NCI-H146 treated with DMSO at 0.1 percent for 48 hours (cell line): ENCODE data around the gene TMED10.
"Not testable (repeated sequence)": the region's sequence is repeated elsewhere in the genome, so short reads cannot be mapped to it uniquely, and the experiment has no call there.

Source experiments
- DNase-seq: peaks from one replicate; lab custom pipeline; 2025; ENCODE audit not compliant: unreplicated experiment; lab: John Stamatoyannopoulos, UW

TMED10 gene

DNA sequence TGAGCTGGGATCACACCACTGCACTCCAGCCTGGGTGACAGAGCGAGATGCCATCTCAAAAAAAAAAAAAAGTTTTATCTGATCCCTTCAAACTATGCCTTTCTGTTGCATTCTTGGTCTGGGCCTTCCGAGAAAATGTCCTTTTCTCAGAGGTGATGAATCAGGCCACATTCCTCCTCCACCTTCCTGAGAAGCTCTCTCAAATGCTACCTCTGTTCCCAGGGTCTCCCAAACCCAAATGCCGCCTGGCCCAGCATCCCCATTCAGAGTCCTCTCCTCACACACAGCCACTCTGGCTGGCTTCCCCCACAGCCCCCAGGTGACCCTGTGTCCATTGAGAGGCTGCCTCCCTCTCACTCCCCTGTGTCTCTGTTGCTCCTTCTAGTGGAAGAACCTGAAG lies 19.7 kb upstream of the TMED10 start:
- DNase-seq: no peak

DNA sequence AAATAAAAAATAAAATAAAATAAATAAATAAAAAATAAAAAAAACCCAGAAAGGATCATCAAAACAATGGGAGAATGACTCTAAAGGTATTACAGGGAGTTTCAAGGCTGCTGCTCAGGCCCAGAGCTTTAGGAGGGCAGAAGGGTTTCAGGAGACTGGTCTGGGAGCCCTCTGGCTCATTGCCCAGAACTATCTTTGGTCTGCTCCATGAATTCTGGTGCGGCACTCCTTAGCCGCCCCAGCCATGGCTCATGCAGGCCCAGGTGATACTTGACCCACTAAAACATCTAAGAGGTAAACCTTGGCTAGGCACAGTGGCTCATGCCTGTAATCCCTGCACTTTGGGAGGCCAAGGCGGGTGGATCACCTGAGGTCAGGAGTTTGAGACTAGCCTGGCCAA lies 14.7 kb upstream of the TMED10 start:
- no peak for DNase-seq

DNA sequence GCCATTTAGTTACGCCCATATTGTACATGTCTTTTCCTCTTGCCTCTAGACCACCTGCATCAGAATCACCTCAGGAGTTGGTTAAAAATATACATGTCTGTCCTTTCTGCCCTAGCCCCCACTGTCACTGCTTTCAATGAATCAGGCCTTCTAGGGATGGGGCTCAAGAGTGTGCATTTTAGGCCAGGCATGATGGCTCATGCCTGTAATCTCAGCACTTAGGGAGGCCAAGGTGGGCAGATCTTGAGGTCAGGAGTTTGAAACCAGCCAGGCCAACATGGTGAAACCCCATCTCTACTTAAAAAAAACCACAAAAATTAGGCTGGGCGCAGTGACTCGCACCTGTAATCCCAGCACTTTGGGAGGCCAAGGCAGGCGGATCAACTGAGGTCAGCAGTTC lies 13.6 kb upstream of the TMED10 start:
- no peak for DNase-seq

DNA sequence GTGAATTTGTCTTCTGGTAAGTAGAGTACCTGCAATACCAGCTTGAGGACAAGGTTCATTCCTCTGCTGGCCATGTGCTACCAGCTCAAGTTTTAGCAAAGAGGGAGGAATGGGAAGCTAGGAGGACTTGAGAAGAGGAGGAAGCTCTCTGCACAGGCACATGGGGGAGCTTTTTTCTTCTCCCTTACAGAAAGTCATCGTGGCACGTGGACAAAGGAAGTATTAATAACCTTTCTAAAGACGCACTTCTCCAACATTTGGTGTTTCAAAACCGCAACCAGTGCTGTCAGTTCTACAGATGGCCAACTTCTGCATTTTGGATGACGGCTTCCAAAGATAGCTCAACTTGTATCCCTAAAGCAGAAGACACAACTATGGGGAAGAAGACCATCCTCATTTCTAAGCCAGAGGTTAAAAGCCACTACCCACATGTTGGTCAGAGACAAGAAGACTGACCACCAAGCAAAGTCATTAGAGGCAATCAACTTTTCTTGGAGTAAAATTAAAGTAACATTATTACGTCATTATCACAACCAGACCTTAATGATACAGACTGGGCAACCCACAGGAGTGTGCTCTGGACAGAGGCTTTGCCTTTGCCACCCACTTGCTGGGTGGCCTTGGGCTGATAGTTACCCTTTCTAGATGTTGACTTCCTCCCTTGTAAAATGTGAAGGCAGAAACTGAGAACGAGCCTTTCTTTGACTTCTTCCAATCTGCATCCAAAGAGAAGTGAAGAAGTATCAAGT lies 12.3 kb upstream of the TMED10 start:
- no peak for DNase-seq

DNA sequence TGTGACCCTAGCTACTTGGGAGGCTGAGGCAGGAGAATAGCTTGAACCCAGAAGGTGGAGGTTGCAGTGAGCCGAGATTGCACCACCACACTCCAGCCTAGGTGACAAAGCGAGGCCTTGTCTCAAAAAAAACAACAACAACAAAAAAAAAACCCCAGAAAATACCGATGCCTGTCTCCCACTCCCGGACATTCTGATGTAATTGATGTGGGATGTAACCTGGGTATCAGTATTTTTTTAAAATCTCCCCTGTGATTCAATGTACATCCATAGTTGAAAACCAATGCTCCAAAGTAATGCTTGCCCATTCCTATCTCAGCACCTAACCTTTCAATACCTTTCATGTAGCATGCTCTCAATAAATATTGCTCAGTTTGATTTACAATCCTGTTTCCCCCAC lies 11.7 kb upstream of the TMED10 start:
- DNase-seq: no peak

DNA sequence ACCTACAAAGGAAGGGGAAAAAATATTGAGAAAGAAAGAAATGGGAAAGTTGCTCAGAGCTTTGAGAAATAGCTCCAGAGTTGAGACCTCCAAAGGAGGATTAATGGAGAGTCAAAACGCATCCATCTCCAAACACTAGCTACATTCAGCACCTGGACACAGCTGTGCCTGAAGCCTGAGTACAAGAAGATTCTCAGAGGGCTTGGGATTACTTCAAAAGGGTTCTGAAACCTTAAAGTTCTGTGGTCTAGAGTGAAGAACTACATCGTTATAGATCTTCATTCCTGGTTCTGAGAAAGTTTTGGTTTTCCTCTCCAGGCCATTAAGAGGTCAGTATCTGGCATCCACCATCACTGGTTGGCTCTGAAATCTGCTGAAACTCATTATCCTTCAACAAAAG lies 10.5 kb upstream of the TMED10 start:
- no peak for DNase-seq

DNA sequence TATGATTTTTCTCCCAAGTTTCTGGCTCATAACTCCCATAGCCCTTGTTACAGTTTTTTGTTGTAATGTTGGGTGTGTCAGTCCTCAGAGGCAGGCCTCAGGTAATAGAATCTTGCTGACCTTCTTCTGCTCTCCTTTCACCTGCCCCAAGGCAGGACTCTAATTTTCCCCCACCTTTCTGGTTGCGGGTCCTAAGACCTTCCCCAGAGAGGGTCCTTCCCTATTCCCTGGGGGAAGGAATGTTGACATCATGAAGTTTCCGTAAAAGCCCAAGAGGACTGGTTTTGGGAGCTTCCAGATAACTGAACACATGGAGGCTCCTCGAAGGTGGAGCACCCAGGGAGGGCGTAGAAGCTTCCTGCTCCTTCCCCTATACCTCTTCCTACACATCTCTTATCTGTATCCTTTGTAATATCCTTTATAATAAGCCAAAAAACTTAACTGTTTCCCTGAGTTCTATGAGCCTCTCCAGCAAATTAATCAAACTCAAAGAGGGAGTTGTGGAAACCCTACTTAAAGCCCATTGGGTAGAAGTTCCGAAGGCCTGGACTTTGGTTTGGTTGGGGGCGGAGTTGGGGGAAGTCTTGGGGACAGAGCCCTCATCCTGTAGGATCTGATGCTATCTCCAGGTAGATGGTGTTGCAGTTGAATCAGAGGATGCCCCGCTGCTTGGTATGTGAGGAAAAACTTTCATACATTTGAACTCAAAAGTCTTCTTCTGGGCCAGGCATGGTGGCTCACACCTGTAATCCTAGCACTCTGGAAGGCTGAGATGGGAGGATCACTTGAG lies 9.0 kb upstream of the TMED10 start:
- DNase-seq: no peak

DNA sequence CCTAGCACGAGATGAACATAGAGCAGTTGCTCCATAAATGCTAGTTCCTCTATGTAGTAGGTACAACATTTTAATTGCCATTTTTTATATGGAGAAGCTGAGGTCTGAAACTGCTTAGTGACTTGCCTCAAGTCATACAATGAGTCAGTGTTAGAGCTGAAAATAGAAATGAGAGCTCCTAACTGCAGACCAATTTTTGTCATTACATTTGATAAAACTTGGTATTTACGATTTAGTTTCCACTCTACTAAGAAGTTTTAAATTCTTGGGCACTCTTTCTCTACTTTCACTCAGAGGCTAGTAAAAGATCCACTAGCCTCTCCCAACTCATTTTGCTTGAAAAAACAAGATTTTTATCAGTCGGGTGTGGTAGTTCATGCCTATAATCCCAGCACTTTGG lies 8.1 kb upstream of the TMED10 start:
- no peak for DNase-seq

DNA sequence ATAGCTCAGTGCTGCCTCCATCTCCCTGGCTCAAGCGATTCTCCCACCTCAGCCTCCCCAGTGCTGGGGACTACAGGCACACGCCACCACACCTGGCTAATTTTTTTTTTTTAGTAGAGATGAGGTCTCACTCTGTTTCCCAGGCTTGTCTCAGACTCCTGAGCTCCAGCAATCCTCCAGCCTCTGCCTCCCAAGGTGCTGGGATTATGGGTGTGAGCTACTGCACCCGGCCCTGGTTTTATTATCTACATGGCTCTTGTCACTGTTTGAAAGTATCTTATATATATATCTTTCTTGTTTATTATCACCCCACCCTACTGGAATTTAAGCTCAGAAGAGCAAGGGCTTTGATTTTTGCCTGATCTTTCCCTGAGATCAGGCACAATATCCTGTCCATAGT lies 7.6 kb upstream of the TMED10 start:
- DNase-seq: no peak

DNA sequence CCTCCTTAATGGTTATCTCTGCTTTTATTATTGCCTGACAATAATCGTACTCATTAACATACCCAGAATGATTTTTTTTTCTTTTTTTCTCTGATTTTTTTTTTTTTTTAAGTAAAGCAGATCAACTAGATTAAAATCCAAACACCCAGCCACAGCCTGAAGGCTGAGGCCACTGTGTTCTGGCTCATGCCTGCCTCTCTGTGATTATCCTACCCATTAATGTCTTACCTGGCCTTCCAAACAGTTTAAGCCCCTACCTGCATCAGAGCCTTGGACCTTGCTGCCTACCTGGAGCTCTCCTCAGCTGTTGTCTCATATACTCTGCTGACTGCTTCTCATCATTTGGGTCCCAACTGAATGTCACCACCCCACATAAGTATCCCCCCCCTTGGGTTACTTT lies 6.8 kb upstream of the TMED10 start:
- no peak for DNase-seq

DNA sequence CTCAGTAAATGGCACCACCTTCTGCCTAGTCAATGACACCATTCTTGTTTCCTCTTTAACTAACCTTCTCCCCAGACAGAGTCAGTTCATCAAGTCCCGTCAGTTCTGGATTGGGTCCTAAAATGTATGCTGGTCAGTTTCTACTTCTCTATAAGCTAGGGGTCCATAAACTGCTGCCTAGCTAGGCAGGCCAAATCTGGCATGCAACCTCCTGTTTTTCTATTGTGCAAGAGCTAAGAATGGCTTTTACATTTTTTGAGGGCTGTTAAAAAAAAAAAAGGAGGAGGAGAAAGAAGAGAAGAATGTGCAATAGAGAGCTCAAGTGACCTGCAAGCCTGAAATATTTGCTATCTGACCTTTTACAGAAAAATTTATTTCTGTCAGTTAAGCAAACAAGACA lies 6.4 kb upstream of the TMED10 start:
- no peak for DNase-seq

DNA sequence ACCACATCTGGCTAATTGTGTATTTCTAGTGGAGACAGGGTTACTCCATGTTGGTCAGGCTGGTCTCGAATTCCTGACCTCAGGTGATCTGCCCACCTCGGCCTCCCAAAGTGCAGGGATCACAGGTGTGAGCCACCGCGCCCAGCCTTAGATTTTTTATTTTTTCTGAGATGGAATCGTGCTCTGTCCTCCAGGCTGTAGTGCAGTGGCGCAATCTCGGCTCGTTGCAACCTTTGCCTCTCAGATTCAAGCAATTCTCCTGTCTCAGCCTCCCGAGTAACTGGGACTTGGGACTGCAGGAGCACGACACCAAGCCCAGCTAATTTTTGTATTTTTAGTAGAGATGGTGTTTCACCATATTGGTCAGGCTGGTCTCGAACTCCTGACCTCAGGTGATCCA lies 5.8 kb upstream of the TMED10 start:
- not testable (repeated sequence) for DNase-seq

DNA sequence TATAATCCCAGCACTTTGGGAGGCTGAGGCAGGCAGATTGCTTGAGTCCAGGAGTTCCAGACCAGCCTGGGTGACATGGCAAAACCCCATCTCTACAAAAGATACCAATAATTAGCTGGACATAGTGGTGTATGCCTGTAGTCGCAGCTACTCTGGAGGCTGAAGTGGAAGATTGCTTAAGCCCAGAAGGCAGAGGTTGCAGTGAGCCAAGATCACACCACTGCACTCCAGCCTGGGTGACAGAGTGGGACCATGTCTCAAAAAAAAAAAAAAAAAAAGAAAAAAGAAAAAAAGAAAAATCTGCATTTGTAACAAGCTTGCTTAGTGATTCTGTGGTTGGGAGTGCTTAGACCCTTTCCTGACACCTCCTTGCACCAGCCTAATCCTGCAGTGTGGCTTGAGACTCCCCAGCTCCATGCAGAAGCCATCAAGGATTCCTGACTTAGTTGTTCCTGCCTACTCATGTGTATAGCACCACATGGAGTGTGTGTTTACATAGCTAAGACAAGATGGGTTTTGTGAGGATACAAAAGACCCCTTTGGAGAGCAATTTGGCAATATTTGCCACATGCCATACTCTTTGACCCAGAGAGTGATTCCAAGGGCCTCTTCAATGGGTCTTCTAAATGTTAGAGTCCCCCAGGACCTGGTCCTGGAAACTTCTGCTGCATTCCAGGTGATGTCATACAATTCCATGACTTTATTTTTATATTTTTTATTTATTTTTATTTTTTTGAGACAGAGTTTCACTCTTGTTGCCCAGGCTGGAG lies 5.1 kb upstream of the TMED10 start:
- DNase-seq: no peak

DNA sequence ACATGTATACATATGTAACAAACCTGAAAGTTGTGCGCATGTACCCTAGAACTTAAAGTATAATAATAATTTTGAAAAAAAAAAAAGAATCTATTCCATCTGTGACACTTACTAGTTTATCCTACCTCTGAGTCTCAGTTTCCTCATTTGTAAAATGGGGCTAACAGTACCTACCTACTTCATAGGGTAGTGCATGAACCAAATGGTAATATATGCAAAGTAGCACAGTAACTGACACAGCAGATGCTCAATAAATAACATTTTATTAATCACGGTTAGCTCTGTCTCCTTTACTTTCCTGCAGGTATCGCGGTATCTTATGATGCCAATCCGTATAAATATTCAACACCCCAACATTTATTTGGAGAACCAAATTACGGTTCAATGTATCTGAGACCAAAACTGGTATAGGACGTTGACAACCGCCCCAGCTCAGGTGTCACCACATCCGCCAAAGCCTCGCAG lies 703 bp downstream of the TMED10 start:
- DNase-seq: no peak

DNA sequence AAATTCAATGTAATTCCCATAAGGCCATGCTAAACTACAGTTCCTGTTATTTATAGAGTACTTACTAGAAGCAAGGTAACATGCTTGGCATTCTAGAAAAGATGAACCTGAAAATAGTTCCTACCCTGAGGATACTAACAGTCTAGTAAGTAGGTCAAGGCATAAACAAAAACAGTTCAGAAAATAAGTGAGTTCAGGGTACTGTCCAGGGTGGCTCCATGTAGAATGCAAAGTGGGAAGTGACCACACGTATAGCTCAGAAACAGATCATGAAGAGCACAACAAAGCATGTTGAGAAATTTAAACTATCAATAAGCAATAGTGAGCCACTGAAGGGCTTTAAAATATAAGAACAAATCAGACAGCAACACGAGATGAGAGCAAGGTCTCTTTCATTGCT lies 2.3 kb downstream of the TMED10 start:
- DNase-seq: no peak

DNA sequence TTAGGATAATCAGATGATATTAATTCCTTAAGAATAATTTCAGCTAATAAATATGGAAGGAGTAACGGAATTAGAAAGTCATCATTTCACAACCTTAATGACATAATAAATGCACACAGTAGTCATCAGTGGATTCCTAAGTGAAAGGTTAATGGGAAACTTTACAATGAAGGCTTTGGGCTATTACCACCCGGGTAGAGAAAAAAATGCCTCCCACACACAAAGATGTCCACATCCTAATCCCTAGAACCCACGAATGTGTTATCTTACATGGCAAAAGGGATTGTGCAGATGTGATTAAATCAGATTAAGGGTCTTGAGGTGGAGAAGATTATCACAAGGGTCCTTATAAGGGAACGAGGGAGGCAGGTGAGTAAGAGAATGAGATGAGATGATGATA lies 5.6 kb downstream of the TMED10 start:
- no peak for DNase-seq

DNA sequence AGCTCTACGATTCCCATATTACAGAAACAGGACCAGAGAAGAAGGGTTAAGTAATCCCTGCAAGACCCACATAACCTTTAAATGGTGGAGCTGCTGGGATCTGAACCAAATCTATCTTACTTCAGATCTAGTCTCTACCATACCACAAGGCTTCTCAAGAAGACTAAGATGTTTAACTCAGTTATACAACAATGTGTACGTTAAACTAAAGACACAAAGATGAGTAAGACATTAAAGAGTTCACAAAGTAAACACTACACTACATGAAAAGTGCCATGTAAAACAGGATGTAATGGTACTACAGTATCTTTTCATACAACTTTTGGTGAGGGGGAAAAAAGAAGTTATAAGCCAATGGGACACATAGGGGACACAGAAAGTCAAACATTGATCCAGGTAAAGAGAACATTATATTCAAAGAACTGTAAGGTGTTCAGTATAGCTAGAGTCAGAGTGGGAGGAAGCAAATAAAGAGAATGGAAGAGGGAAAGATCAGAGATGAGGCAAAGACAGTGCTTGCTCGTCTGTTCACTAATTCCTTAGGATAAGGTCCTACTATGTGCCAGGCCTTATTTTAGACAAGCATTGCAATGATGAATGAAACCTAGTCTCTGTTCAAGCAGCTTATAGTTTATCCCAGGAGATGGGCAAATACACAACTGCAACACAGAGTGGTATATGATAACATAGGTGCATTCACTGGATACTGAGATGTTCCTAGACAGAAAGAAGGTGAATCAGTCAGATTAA lies 7.7 kb downstream of the TMED10 start:
- DNase-seq: no peak

DNA sequence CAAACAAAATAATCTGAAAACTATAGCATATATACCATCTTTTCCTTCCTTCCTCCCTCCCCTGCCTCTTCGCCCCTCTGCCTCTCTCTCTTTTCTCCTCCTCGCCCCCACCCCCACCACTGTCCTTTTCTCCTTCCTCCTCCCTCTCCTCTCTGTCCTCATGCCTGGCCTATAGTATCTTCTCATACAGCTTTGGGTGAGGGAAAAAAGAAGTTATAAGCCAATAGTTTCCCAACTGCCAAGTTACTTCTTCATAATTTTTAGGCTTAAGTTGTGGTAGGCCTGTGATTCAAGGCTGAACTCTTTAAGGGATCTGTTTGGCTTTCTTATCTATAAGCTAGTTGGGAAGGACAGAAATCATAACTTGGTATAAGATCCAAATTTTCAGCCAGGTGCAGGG lies 9.1 kb downstream of the TMED10 start:
- DNase-seq: no peak

DNA sequence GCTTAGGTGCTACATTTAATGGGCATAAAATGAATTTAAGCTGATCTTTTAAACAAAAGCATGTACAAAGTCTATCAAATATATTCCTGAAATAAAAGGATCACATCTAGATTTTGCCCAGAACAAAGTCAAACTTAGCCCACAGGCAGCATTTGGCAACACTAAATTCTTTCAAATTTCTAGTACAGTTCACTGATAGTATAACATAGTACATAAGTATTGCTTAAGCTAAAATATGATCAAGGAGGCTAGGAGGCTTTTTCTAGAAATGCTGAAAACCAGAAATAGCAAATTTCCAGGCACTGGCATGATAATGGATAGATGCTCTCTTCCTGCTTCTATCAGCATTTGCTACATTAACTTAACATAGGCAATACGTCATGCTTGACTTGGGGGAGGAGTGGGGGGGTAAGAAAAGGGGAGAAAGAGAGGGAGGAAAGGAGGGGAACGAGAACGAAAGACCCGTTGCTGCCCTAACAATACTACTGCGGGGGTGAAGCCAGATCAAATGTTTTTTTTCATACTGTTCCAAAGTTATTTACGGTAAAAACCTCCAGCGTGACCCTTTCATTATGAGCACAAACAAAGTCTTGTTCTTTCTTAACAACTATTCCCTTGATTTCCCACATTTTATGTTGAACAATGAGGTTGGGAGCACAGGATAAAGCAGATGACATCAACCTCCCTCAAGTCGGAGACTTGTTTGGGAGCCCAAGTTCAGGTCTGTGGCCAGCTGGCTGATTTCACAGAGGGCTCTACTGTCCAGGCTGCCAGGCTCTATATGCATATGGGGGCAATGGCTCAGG lies 10.6 kb downstream of the TMED10 start:
- no peak for DNase-seq

DNA sequence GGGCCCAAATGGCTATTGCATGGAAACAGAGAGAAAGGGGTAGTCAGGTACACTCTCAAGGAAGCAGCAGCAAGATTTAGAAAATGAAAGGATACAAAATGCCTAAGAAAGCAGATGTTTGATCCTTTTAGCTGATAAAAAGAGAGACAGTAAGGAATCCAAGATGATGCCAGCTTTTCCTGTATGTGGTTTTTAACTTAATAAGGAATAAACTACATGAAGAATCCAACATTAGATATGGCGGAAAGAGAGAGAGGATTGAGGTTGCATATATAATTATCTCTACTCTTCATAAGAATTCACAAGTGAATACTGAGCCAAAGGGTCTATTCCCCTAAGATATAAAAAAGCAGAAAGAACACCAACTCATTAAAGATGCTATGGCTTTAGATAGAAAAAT lies 11.6 kb downstream of the TMED10 start:
- DNase-seq: no peak
